MM.1S (cell line): Measurements from ENCODE around the gene CD58.

Source experiments
- DNase-seq: peaks from one replicate; pipeline ENCODE4 v3.0.0-alpha.2; 2015
- H2AFZ ChIP-seq: fragments of 300-600 bp; sonication (generic); 2 replicates; pipeline ENCODE4 v1.6.0; 2016; ENCODE audit warnings: antibody characterized with exemption, low read length
- H3F3A ChIP-seq: fragments of 300-600 bp; sonication (generic); 2 replicates; pipeline ENCODE4 v1.6.1; 2016; ENCODE audit warnings: mild to moderate bottlenecking, antibody characterized with exemption, low read length, moderate library complexity, mixed read lengths; ENCODE audit not compliant: insufficient read depth
- H3K27ac ChIP-seq: fragments of 300-600 bp; sonication (generic); 2 replicates; pipeline ENCODE4 v1.5.1; 2016; ENCODE audit warnings: mild to moderate bottlenecking, low read length
- H3K27me3 ChIP-seq: fragments of 300-600 bp; sonication (generic); replicated peaks from 2 replicates; pipeline ENCODE4 v1.6.0; 2016; ENCODE audit warnings: low read length; ENCODE audit not compliant: insufficient read depth
- H3K36me3 ChIP-seq: fragments of 300-600 bp; sonication (generic); replicated peaks from 2 replicates; pipeline ENCODE4 v1.6.1; 2016; ENCODE audit warnings: mild to moderate bottlenecking, low read length, mixed read lengths; ENCODE audit not compliant: insufficient read depth
- H3K4me1 ChIP-seq: fragments of 300-600 bp; sonication (generic); 2 replicates; pipeline ENCODE4 v1.6.1; 2016; ENCODE audit warnings: low read length, mixed read lengths
- H3K4me2 ChIP-seq: fragments of 300-600 bp; sonication (generic); 2 replicates; pipeline ENCODE4 v1.6.0; 2016; ENCODE audit warnings: low read depth, low read length
- H3K4me3 ChIP-seq: fragments of 300-600 bp; sonication (generic); 2 replicates; pipeline ENCODE4 v1.5.1; 2016; ENCODE audit warnings: low read length, mixed read lengths
- H3K79me2 ChIP-seq: fragments of 300-600 bp; sonication (generic); 2 replicates; pipeline ENCODE4 v1.6.1; 2016; ENCODE audit warnings: mixed run types, low read length, mixed read lengths
- H3K9ac ChIP-seq: fragments of 300-600 bp; sonication (generic); 2 replicates; pipeline ENCODE4 v1.6.1; 2016; ENCODE audit warnings: low read length, mixed read lengths
- H3K9me2 ChIP-seq: fragments of 300-600 bp; sonication (generic); replicated peaks from 2 replicates; pipeline ENCODE4 v1.6.1; 2016; ENCODE audit warnings: mild to moderate bottlenecking, low read length, mixed read lengths; ENCODE audit not compliant: insufficient read depth
- H3K9me3 ChIP-seq: fragments of 300-600 bp; sonication (generic); replicated peaks from 2 replicates; pipeline ENCODE4 v1.6.1; 2016; ENCODE audit warnings: mild to moderate bottlenecking, low read length, mixed read lengths; ENCODE audit not compliant: insufficient read depth
- H4K20me1 ChIP-seq: fragments of 300-600 bp; sonication (generic); 2 replicates; pipeline ENCODE4 v1.6.1; 2016; ENCODE audit warnings: mild to moderate bottlenecking, low read length, moderate library complexity, mixed read lengths; ENCODE audit not compliant: insufficient read depth
- CTCF ChIP-seq: fragments of 300-600 bp; sonication (generic); IDR thresholded peaks from 2 replicates; pipeline ENCODE4 v1.5.1; 2016; ENCODE audit warnings: antibody characterized with exemption, low read length, mixed read lengths
- EZH2 ChIP-seq: fragments of 300-600 bp; sonication (generic); optimal IDR thresholded peaks from 2 replicates; pipeline ENCODE3; 2017; ENCODE audit warnings: low read depth, mild to moderate bottlenecking, antibody characterized with exemption, low read length, mixed read lengths
- EZH2phosphoT487 ChIP-seq: fragments of 300-600 bp; sonication (generic); IDR thresholded peaks from 2 replicates; pipeline ENCODE4 v1.6.1; 2018; ENCODE audit warnings: antibody characterized with exemption, low read length

CD58 gene

GRCh38 chr1:116556289-116557006 is 14.4 kb downstream of the CD58 start:
- H3K4me1 ChIP-seq = peaks cover 44% of the 10 kb centered on the region
- H3K9me3 ChIP-seq = no peaks in the 10 kb centered on the region
- H4K20me1 ChIP-seq = no peaks in the 10 kb centered on the region
- no peak overlapping the region for H2AFZ ChIP-seq
- peak overlapping the region; percentile 53; the same call in 1 of the 2 replicates for H3K27ac ChIP-seq
- H3K9ac ChIP-seq = no peak overlapping the region
- H3K9me2 ChIP-seq = no peaks in the 10 kb centered on the region
- TF ChIP-seq EZH2 (no peak), EZH2phosphoT487 (no peak), CTCF (no peak)
- no peak overlapping the region for H3K4me2 ChIP-seq
- H3K27me3 ChIP-seq = no peaks in the 10 kb centered on the region
- peaks cover 88% of the 10 kb centered on the region for H3K79me2 ChIP-seq
- H3K4me3 ChIP-seq = no peak overlapping the region
- DNase-seq = peak; percentile 30
- H3F3A ChIP-seq = peaks cover 20% of the 10 kb centered on the region
- no peaks in the 10 kb centered on the region for H3K36me3 ChIP-seq

- H3K79me2 ChIP-seq = peaks cover 94% of the 10 kb centered on the region
These were observed 15.9 kb downstream of the CD58 start for GRCh38 chr1:116554924-116555323.

GRCh38 chr1:116553386-116554115 is 17.3 kb downstream of the CD58 start:
- TF ChIP-seq EZH2phosphoT487 = no peak
- TF ChIP-seq EZH2 = no peak
- no peak for TF ChIP-seq CTCF
- no peak overlapping the region for H3K4me2 ChIP-seq
- H2AFZ ChIP-seq = no peak overlapping the region
- H4K20me1 ChIP-seq = no peaks in the 10 kb centered on the region
- DNase-seq = no peak
- no peak overlapping the region for H3K9ac ChIP-seq
- H3K27ac ChIP-seq = no peak overlapping the region
- no peaks in the 10 kb centered on the region for H3K9me3 ChIP-seq
- H3F3A ChIP-seq = peaks cover 6% of the 10 kb centered on the region; the same call in 1 of the 2 replicates
- peaks cover 95% of the 10 kb centered on the region for H3K79me2 ChIP-seq
- H3K36me3 ChIP-seq = no peaks in the 10 kb centered on the region
- H3K27me3 ChIP-seq = no peaks in the 10 kb centered on the region
- peaks cover 25% of the 10 kb centered on the region for H3K4me1 ChIP-seq
- no peaks in the 10 kb centered on the region for H3K9me2 ChIP-seq
- no peak overlapping the region for H3K4me3 ChIP-seq

More at GRCh38 chr1:116554924-116555323, 15.9 kb downstream of the CD58 start:
- no peak overlapping the region for H3K27ac ChIP-seq
- no peaks in the 10 kb centered on the region for H4K20me1 ChIP-seq
- peaks cover 10% of the 10 kb centered on the region for H3F3A ChIP-seq
- no peak overlapping the region for H3K4me2 ChIP-seq
- H3K9me2 ChIP-seq = no peaks in the 10 kb centered on the region
- H3K9me3 ChIP-seq = no peaks in the 10 kb centered on the region
- peaks cover 33% of the 10 kb centered on the region for H3K4me1 ChIP-seq
- no peak overlapping the region for H3K4me3 ChIP-seq
- no peak for DNase-seq
- H3K27me3 ChIP-seq = no peaks in the 10 kb centered on the region
- no peak overlapping the region for H3K9ac ChIP-seq
- no peak overlapping the region for H2AFZ ChIP-seq
- no peaks in the 10 kb centered on the region for H3K36me3 ChIP-seq
- TF ChIP-seq EZH2phosphoT487 = no peak
